PFSK-1 (cell line): ENCODE data around the gene UGT1A6.

Experiments used
- FOXP2 ChIP-seq: optimal IDR thresholded peaks from 2 replicates; pipeline ENCODE3; 2011; ENCODE audit warnings: borderline replicate concordance, control low read depth, inconsistent platforms; ENCODE audit not compliant: insufficient read depth; ENCODE audit errors: extremely low read length, extremely low read depth
- POLR2AphosphoS5 ChIP-seq: IDR thresholded peaks from 2 replicates; pipeline ENCODE4 v1.6.1; 2012; ENCODE audit warnings: low read depth, mild to moderate bottlenecking, control low read depth, low read length, moderate library complexity
- REST ChIP-seq, 2 experiments: IDR thresholded peaks; 2 replicates each; pipeline versions ENCODE4 v1.6.1 to v1.8.0; 2011 to 2012; ENCODE audit warnings: low read depth in 2 of 2, low read length in 2 of 2, control low read depth in 1 of 2, inconsistent platforms in 1 of 2, mild to moderate bottlenecking in 1 of 2, moderate library complexity in 1 of 2; ENCODE audit not compliant: insufficient read depth in 1 of 2
- SIN3A ChIP-seq: IDR thresholded peaks from 2 replicates; pipeline ENCODE4 v1.6.1; 2012; ENCODE audit warnings: mild to moderate bottlenecking, low read length, moderate library complexity, borderline replicate concordance; ENCODE audit not compliant: insufficient read depth
- TAF1 ChIP-seq: IDR thresholded peaks from 2 replicates; pipeline ENCODE4 v1.6.1; 2012; ENCODE audit warnings: low read length, control low read depth, borderline replicate concordance; ENCODE audit not compliant: insufficient read depth

Gene UGT1A6

GRCh38 chr2:233712611-233713261 lies 20.0 kb downstream of the UGT1A6 start, which contains the start of gene UGT1A5:
Gene UGT1A5 (plus strand): TSS chr2:233712907. CDS start chr2:233712992, 85 bp downstream.
- TF ChIP-seq POLR2AphosphoS5 (no peak), FOXP2 (no peak), TAF1 (no peak), REST (IDR thresholded peaks at IDR 0.05; ENCODE audit: insufficient read depth in 1 of 2, low read depth in 2 of 2, low read length in 2 of 2) (no peak), SIN3A (no peak)

GRCh38 chr2:233713262-233713615 lies 20.5 kb downstream of the UGT1A6 start:
- TF ChIP-seq TAF1, result no peak
- no peak for TF ChIP-seq REST (IDR thresholded peaks at IDR 0.05; ENCODE audit: insufficient read depth in 1 of 2, low read depth in 2 of 2, low read length in 2 of 2)
- TF ChIP-seq FOXP2, result no peak
- TF ChIP-seq SIN3A, result no peak
- TF ChIP-seq POLR2AphosphoS5, result no peak

GRCh38 chr2:233714121-233714520 lies 21.4 kb downstream of the UGT1A6 start:
- TF ChIP-seq REST (IDR thresholded peaks at IDR 0.05; ENCODE audit: insufficient read depth in 1 of 2, low read depth in 2 of 2, low read length in 2 of 2), result no peak
- TF ChIP-seq POLR2AphosphoS5, result no peak
- no peak for TF ChIP-seq TAF1
- no peak for TF ChIP-seq FOXP2
- no peak for TF ChIP-seq SIN3A

- no peak for TF ChIP-seq SIN3A
- no peak for TF ChIP-seq REST (IDR thresholded peaks at IDR 0.05; ENCODE audit: insufficient read depth in 1 of 2, low read depth in 2 of 2, low read length in 2 of 2)
- no peak for TF ChIP-seq FOXP2
- TF ChIP-seq POLR2AphosphoS5, result no peak
- no peak for TF ChIP-seq TAF1
Observed at GRCh38 chr2:233718552-233718951, 25.9 kb downstream of the UGT1A6 start, which contains the start of gene UGT1A4. Gene UGT1A4 (plus strand): TSS chr2:233718736. CDS start chr2:233718821, 85 bp downstream.
